K562 treated with DMSO at 1 percent for 12 hours (cell line): ENCODE results near the gene ATP11B. TPM values are rescaled to one million over a fixed set of nuclear protein-coding genes. Genes with fewer than 3 reads are reported as not detected.

Experiments
- total RNA-seq: library from RNA; unstranded; fragments of 300-600 nt; gene quantifications from 2 replicates; pipeline ENCODE4 v1.2.3, GENCODE V29; 2022; ENCODE audit not compliant: insufficient read depth

ATP11B gene
- total RNA-seq: 5.6 and 31.9 TPM in 2 replicates

DNA sequence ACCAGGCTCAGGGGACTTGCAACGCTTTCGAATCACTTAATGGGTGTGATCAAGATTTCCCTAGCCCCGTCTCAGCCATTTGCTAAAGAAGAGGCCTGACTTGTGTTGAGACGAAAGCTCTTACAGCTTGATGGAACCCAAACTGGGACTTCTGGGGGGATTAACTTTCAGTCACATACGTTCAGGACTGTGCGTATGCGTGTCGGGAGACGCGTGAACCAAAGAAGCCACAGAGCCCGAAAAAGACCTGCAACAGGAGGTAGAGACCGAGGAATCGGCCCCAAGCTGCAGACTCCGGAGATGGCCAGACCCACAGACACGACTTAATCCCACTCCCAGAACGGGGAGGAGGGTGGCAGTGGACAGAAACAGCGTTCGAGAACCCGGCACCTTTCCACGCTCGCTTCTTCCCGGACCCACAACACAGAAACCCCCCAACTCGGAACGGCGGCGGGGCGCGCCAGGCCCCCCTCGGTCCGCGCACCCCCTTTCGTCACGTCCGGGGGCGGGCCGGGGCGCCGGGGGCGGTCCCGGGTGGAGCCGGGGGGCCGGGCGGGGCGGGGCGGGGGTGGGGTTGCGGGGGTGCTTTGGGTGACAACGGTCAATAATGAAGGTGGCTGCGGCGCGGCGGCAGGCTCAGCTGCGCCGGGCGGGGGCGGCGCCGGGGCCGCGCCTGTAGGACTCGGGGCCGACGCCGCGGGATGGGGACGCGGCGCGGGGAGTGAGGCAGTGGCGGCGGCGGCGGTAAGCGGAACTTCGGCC lies at the start of gene ATP11B:
TSS of gene ATP11B (plus strand) at position 604 of the 762 bp plus-strand sequence. CDS start 256 bp downstream, outside the sequence.

Other genes starting within 250 kb of the ATP11B start
- 3.7 and 17.9 TPM in 2 replicates for gene DCUN1D1, start 187.0 kb downstream of the ATP11B start, total RNA-seq